ENCODE results near the gene COG3.
"Not testable (repeated sequence)": the region's sequence is repeated elsewhere in the genome, so short reads cannot be mapped to it uniquely, and the experiment has no call there.

COG3 gene

GRCh38 chr13:45464687-45465453, at the start of gene COG3:
COG3 (plus strand) TSS chr13:45464939; CDS start chr13:45465037, 98 bp downstream.
- peak; percentile 94 for DNase-seq

GRCh38 chr13:45415112-45415511, 49.6 kb upstream of the COG3 start:
- DNase-seq = no peak

GRCh38 chr13:45416516-45417128, 48.1 kb upstream of the COG3 start:
- DNase-seq = no peak

- DNase-seq = peak; percentile 94
Measured at GRCh38 chr13:45417790-45418534, 46.8 kb upstream of the COG3 start, which contains the start of gene SLC25A30. SLC25A30 (minus strand) TSS chr13:45418373; CDS start chr13:45411425, 6,948 bp downstream.

GRCh38 chr13:45419389-45419788, 45.4 kb upstream of the COG3 start:
- not testable (repeated sequence) for DNase-seq

GRCh38 chr13:45419945-45420344, 44.8 kb upstream of the COG3 start:
- DNase-seq = no peak

GRCh38 chr13:45422731-45423292, 41.9 kb upstream of the COG3 start:
- DNase-seq = peak; percentile 33

- not testable (repeated sequence) for DNase-seq
Measured at GRCh38 chr13:45426056-45426841, 38.5 kb upstream of the COG3 start.

- DNase-seq = no peak
Measured at GRCh38 chr13:45432737-45433380, 31.9 kb upstream of the COG3 start.

GRCh38 chr13:45433381-45433790, 31.4 kb upstream of the COG3 start:
- no peak for DNase-seq

GRCh38 chr13:45434556-45435371, 30.0 kb upstream of the COG3 start:
- DNase-seq = no peak

GRCh38 chr13:45436332-45436731, 28.4 kb upstream of the COG3 start:
- DNase-seq = no peak

- DNase-seq = no peak
Measured at GRCh38 chr13:45436953-45437352, 27.8 kb upstream of the COG3 start.

GRCh38 chr13:45437947-45438346, 26.8 kb upstream of the COG3 start:
- no peak for DNase-seq

GRCh38 chr13:45439008-45439407, 25.7 kb upstream of the COG3 start:
- DNase-seq = no peak

GRCh38 chr13:45439781-45440462, 24.8 kb upstream of the COG3 start:
- DNase-seq = no peak

GRCh38 chr13:45441633-45442032, 23.1 kb upstream of the COG3 start:
- no peak for DNase-seq

- DNase-seq = no peak
Measured at GRCh38 chr13:45445053-45445452, 19.7 kb upstream of the COG3 start.

- DNase-seq = no peak
Measured at GRCh38 chr13:45446181-45446580, 18.6 kb upstream of the COG3 start.

GRCh38 chr13:45447050-45447661, 17.6 kb upstream of the COG3 start:
- DNase-seq = no peak
